IPS-18c (cell line): Measurements from ENCODE around the gene CHRM1.

Experiments
- H3K4me3 ChIP-seq: 2 replicates; pipeline ENCODE4 v1.7.0; 2013; ENCODE audit warnings: low read depth, mild to moderate bottlenecking, low read length, moderate library complexity; ENCODE audit not compliant: insufficient read depth
- H3K9me3 ChIP-seq: one replicate; pipeline ENCODE4 v1.6.1; 2013; ENCODE audit warnings: mild to moderate bottlenecking, low read length, moderate library complexity; ENCODE audit not compliant: control insufficient read depth, insufficient read depth

CHRM1 gene

GRCh38 chr11:62930666-62931065, 9.5 kb upstream of the CHRM1 start:
- Histone ChIP-seq H3K9me3 (peaks cover 4% of the 10 kb centered on the region), H3K4me3 (no peak overlapping the region)

DNA sequence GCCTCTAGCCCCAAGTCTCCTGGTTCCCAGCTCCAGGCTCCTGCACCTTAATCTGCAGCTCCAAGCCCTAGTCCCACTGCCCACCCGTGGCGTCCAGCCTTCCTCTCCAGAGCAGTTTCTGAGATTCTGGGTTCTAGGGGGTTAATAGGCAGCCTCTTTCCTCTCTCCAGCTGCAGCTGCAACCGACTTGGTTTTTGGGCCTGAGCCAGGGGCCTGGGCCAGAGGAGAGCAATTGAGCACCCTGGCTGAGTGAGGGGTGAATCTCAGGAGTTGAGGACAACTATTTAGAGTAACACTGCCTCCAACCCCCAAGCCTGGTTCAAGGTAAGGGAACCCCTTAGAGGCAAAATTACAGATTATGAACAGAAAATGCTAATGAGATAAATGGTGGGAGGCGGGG, 9.0 kb upstream of the CHRM1 start:
- Histone ChIP-seq H3K4me3 (no peak overlapping the region), H3K9me3 (peaks cover 4% of the 10 kb centered on the region)

DNA sequence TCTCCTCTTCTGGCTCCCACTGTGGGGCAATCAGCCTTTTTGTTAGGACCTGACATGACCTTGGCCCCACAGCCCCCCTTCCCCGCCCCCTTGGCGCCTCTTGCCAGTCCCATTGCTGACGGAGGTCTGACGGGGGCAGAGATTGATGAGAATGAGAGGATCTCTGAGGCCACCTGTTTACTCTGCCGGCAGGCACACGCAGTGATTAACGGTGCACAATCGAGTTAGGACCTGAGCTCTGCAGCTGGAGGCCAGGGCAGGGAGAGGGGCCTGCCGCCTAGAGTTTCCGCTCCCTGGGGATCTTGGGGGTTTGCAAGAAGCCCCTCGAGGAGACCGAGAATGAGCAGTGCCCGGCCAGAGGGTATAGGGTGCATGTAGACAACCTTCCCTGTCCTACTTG, 6.8 kb upstream of the CHRM1 start:
- H3K9me3 ChIP-seq, result peaks cover 4% of the 10 kb centered on the region
- H3K4me3 ChIP-seq, result no peak overlapping the region

- peaks cover 4% of the 10 kb centered on the region for H3K9me3 ChIP-seq
- H3K4me3 ChIP-seq, result peak overlapping the region; percentile 54
These were observed 5.7 kb upstream of the CHRM1 start for GRCh38 chr11:62926680-62927455.

DNA sequence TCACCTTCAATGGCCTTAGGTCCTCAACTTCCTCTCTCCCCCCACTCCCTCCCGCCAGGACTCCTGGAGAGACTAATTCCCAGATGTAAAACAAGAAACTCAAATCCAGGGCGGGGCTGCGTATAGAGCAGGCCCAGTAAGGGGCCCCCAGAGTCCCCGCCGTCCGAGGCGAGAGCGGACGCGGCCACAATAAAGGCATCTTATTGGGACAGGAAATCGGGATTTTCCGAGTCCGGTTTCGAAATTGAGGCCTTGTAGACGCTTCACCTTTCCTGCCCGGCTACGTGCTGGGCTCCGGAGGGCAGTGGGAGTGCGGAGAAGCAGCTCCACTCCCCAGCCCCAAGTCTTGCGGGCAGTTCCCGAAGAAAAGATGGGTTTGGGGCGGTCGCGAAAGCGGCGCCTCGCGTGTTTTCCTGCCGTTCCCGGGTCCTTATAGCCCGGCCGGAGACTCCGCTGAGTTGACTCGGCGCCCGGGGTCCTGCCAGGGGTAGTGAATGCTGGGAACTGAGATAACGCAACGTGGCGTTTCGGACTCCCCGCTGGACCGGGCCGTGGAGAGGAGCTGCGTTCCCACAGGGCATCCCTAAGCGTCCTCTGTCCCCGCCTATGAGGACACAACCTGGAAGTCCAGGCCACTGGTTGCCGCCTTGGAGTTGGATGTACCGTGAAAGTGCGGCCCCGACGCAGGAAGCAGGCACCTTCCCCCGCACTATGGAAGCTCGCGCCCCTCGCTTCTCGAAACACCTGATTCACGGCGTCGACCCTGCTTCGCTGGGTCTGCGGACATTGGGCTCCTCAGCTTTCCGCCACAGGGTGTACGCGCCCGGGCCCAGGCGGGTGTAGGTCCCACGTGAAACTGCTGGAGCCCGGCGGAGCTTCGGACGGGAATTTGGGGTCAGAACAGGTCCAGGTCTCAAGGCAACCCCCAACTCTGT, 4.8 kb upstream of the CHRM1 start:
- Histone ChIP-seq H3K4me3 (peak overlapping the region; percentile 54), H3K9me3 (peaks cover 6% of the 10 kb centered on the region)

DNA sequence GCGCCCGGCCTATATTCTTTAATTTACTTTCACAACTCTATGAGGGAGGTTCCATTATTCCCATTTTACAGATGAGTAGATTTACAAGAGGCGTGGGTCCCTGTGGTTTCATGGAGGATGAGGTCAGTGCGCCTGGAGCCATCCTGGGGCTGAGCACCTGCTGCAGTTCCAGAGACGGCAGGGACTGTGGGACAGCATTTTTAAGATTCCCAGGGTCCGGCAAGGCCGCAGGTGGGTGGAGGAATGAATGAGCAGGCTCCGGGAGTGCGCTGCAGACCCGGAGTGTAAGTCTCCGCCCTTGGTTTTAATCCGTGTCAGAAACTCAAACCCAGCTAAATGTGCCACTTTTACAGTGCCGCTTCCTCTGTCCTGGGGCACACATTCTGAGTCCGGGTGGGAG, 4.1 kb upstream of the CHRM1 start:
- H3K4me3 ChIP-seq, result peak overlapping the region; percentile 54; the same call in 1 of the 2 replicates
- H3K9me3 ChIP-seq, result peaks cover 6% of the 10 kb centered on the region

DNA sequence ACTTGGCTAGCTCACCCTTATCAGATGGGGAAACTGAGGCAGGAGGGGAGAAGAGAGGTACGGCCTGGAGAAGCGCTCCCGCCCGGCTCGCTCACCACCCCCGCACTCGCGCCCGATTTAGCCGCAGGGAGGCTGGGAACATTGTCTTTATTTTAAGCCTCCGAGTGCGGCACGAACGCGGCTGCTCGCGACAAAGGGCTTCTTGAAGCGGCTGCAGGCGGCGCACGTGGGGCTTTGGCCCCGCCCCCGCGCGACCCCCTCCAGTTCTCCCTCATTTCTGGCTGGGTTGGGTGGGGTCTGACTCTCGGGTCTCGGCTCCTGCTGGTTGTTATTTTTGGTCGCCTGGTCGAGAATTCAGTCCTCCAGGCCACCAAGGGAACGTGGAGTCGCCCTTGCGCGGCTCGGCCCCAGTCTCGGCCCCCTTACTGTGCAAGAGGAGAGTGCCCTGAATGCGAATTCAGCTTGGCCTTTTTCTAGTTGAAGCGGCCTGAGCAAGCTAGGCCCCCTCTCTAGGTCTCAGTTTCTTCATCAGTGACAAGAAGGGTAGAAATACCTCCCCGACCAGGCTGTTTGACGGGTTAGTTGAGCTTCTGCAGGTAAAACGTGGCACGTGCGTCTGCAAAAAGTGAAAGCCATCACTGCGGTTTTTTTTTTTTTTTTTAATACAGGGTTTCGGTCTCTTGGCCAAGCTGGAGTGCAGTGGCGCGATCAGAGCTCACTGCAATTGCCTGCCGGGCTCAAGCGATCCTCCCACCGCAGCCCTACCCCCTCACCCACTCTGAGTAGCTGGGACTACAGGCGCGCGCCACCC, 2.6 kb upstream of the CHRM1 start:
- peak overlapping the region; percentile 37; the same call in 1 of the 2 replicates for H3K4me3 ChIP-seq
- peaks cover 6% of the 10 kb centered on the region for H3K9me3 ChIP-seq

- Histone ChIP-seq H3K4me3 (peak overlapping the region; percentile 20), H3K9me3 (peaks cover 2% of the 10 kb centered on the region)
These were observed 1.7 kb upstream of the CHRM1 start for GRCh38 chr11:62922653-62923431.

GRCh38 chr11:62922189-62922589, 1.0 kb upstream of the CHRM1 start:
- no peak overlapping the region for H3K4me3 ChIP-seq
- peaks cover 2% of the 10 kb centered on the region for H3K9me3 ChIP-seq

DNA sequence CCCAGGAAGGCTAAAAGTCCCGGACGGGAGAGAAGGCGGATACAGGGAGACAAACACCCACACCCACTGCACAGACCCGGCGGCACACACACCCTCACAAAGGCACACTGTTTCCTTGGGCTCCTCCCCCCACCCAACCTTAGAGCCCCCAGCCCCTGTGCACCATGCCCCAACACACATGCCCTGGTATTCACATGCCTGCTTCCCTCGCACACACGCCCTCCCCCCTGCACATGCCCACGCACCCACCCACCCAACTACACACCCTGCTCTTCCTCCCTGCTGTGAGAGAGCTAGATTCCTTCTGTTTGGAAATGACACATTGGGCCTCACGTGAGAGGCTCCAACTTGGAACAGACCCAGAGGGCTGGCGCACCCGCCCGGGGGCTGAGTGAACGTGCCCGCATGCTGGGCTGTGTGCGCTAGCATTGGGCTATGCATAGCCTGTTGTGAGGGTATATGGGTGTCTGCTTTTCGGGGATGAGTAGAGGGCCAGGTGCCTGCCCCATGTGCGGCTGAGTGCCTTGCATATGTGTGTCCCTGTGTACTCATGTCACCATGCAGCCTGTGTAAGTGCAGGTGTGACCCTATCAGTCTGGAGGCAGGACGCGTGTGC, 518 bp upstream of the CHRM1 start:
- Histone ChIP-seq H3K4me3 (no peak overlapping the region), H3K9me3 (peaks cover 2% of the 10 kb centered on the region)

GRCh38 chr11:62919898-62920640, 1.1 kb downstream of the CHRM1 start:
- Histone ChIP-seq H3K9me3 (peaks cover 2% of the 10 kb centered on the region), H3K4me3 (no peak overlapping the region)

DNA sequence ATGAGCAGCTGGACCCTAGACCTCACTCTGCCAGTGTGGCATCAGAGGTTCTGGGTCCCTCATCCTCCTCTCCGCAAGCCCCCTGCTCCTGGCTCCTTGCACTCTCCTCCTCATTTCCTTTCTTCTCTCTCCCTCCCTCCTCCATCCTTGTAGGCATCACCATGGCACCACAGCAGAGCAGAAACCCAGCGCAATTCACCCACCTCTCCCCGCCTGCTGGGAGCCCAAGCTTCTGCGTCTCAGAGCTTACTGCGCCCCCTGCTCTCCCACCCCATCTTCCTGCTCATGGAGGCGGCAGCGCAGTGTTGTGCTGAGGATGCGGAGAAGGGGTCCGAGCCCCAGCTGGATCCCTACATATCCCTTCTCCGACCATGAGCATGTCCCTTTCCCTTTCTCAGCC, 1.7 kb downstream of the CHRM1 start:
- peaks cover 2% of the 10 kb centered on the region for H3K9me3 ChIP-seq

GRCh38 chr11:62918531-62918930, 2.6 kb downstream of the CHRM1 start:
- no peak overlapping the region for H3K4me3 ChIP-seq
- peaks cover 2% of the 10 kb centered on the region for H3K9me3 ChIP-seq

More for the DNA sequence above, 1.7 kb downstream of the CHRM1 start:
- H3K4me3 ChIP-seq, result no peak overlapping the region

GRCh38 chr11:62917906-62918502, 3.2 kb downstream of the CHRM1 start:
- Histone ChIP-seq H3K4me3 (no peak overlapping the region), H3K9me3 (peaks cover 2% of the 10 kb centered on the region)

GRCh38 chr11:62914416-62914815, 6.7 kb downstream of the CHRM1 start:
- Histone ChIP-seq H3K4me3 (no peak overlapping the region), H3K9me3 (no peaks in the 10 kb centered on the region)
